Uterus (tissue), 2 donors: Measurements from ENCODE around the gene MAPT.

Experiments used
- POLR2A ChIP-seq, 2 donors: fragments of 450-650 bp; IDR thresholded peaks; one replicate each; pipeline ENCODE4 v1.6.1; 2016; ENCODE audit warnings: antibody characterized with exemption in 2 of 2, mild to moderate bottlenecking in 1 of 2, moderate library complexity in 1 of 2
- TF ChIP-seq, protein P1 (sequence below), 4 experiments: fragments of 200-600 bp in 2 of 4; fragments of 450-650 bp in 2 of 4; sonication (generic) in 2 of 4; IDR thresholded peaks; one replicate each; pipeline ENCODE4 v1.5.1; 2016 to 2019; ENCODE audit warnings: antibody characterized with exemption in 4 of 4, mild to moderate bottlenecking in 2 of 4, moderate library complexity in 1 of 4

DNA sequence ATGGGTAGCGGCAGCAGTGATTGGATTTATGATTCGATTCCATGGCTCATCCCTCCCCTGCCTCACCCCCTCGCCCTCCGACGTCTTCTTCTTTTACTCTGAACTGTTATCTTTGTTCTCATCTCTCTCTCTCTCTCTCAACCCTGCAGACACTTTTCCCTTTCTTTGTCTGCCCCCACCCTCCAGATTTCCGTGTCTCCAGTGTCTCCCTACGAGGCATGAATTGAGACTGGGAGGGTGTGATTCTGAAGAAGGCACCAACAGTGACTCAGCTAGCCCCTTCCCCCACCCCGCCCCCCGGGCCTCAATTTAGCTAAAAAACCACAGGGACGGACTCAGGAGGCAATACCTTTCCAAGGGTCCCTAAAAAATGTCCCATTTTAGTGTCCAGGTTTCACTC, 57.0 kb downstream of the MAPT start:
- TF ChIP-seq, protein P1, sequence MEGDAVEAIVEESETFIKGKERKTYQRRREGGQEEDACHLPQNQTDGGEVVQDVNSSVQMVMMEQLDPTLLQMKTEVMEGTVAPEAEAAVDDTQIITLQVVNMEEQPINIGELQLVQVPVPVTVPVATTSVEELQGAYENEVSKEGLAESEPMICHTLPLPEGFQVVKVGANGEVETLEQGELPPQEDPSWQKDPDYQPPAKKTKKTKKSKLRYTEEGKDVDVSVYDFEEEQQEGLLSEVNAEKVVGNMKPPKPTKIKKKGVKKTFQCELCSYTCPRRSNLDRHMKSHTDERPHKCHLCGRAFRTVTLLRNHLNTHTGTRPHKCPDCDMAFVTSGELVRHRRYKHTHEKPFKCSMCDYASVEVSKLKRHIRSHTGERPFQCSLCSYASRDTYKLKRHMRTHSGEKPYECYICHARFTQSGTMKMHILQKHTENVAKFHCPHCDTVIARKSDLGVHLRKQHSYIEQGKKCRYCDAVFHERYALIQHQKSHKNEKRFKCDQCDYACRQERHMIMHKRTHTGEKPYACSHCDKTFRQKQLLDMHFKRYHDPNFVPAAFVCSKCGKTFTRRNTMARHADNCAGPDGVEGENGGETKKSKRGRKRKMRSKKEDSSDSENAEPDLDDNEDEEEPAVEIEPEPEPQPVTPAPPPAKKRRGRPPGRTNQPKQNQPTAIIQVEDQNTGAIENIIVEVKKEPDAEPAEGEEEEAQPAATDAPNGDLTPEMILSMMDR (IDR thresholded peaks at IDR 0.05), result no peak
- no peak for TF ChIP-seq POLR2A (IDR thresholded peaks at IDR 0.05)
